Panc1 (cell line): Measurements from ENCODE around the gene FAR2.

ENCODE experiments used
- POLR2AphosphoS5 ChIP-seq: IDR thresholded peaks from 2 replicates; pipeline ENCODE4 v1.6.1; 2012; ENCODE audit warnings: mild to moderate bottlenecking, low read depth, low read length, moderate library complexity
- REST ChIP-seq, 2 experiments: IDR thresholded peaks; 2 replicates each; pipeline ENCODE4 v1.6.1; 2011 to 2012; ENCODE audit warnings: low read depth in 2 of 2, control low read depth in 1 of 2, low read length in 1 of 2, mild to moderate bottlenecking in 1 of 2, moderate library complexity in 1 of 2; ENCODE audit not compliant: insufficient read depth in 1 of 2
- SIN3A ChIP-seq: IDR thresholded peaks from 2 replicates; pipeline ENCODE4 v1.6.1; 2012; ENCODE audit warnings: low read depth, mild to moderate bottlenecking, low read length, moderate library complexity, borderline replicate concordance; ENCODE audit not compliant: insufficient read depth
- TCF7L2 ChIP-seq: IDR thresholded peaks from 2 replicates; pipeline ENCODE4 v1.6.1; 2011; ENCODE audit warnings: mild to moderate bottlenecking, low read depth, low read length, inconsistent platforms
- TF ChIP-seq, protein P1 (sequence below): fragments of 450-650 bp; IDR thresholded peaks from 2 replicates; pipeline ENCODE4 v1.5.1; 2017; ENCODE audit warnings: mild to moderate bottlenecking

DNA sequence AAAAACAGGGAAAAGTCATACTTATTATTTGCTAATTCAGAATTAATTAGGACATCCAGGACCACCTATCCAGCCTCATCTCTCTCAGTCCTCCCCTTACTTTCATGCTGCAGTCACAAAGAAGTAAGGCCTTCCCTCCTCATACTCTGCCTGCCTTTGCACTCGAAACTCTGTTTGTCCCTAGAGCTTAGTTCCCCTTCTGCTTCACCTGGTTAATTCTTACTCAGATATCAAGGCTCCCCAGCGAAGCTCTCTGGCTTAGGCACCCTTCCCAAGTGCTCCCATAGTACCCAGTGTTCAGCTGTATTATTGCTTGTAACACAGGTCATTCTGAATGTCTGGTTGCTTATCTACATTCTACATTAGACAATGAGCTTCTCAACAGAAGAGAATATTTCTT lies 150.6 kb downstream of the FAR2 start:
- TF ChIP-seq, protein P1, sequence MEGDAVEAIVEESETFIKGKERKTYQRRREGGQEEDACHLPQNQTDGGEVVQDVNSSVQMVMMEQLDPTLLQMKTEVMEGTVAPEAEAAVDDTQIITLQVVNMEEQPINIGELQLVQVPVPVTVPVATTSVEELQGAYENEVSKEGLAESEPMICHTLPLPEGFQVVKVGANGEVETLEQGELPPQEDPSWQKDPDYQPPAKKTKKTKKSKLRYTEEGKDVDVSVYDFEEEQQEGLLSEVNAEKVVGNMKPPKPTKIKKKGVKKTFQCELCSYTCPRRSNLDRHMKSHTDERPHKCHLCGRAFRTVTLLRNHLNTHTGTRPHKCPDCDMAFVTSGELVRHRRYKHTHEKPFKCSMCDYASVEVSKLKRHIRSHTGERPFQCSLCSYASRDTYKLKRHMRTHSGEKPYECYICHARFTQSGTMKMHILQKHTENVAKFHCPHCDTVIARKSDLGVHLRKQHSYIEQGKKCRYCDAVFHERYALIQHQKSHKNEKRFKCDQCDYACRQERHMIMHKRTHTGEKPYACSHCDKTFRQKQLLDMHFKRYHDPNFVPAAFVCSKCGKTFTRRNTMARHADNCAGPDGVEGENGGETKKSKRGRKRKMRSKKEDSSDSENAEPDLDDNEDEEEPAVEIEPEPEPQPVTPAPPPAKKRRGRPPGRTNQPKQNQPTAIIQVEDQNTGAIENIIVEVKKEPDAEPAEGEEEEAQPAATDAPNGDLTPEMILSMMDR, result no peak
- TF ChIP-seq REST (IDR thresholded peaks at IDR 0.05; ENCODE audit: insufficient read depth in 1 of 2, low read depth in 2 of 2, low read length in 1 of 2), result no peak
- TF ChIP-seq POLR2AphosphoS5, result no peak
- no peak for TF ChIP-seq TCF7L2
- no peak for TF ChIP-seq SIN3A
